Right lobe of liver (tissue), 4 donors: ENCODE results near the gene TCF12.

Experiments used
- CTCF ChIP-seq, 4 donors: fragments of 200-600 bp in 3 of 4; fragments of 450-650 bp in 1 of 4; IDR thresholded peaks; one replicate each; pipeline versions ENCODE4 v1.5.1 to v1.8.0; 2016 to 2022; ENCODE audit warnings: antibody characterized with exemption in 4 of 4, mild to moderate bottlenecking in 2 of 4
- POLR2A ChIP-seq: fragments of 450-650 bp; IDR thresholded peaks from one replicate; pipeline ENCODE4 v1.6.1; 2017; ENCODE audit warnings: antibody characterized with exemption, mild to moderate bottlenecking
- donor health status: DM: no; HTN: no; CAD: no.
- donor health status: DM: no; HTN: no; CAD: no.
- donor health status: DM: no; HTN: yes; CAD: no.

- TF ChIP-seq CTCF (IDR thresholded peaks at IDR 0.05) (no peak), POLR2A (no peak)
Measured at GRCh38 chr15:57235186-57235585, 316.7 kb downstream of the TCF12 start.
